NOMO-1 treated with DMSO at 0.1 percent for 48 hours (cell line): ENCODE data around the gene REG1A.

Experiments used
- DNase-seq: peaks from one replicate; lab custom pipeline; 2025; ENCODE audit not compliant: unreplicated experiment; lab: John Stamatoyannopoulos, UW

Gene REG1A

GRCh38 chr2:79124907-79125720 is 4.8 kb downstream of the REG1A start:
- DNase-seq, result no peak

DNA sequence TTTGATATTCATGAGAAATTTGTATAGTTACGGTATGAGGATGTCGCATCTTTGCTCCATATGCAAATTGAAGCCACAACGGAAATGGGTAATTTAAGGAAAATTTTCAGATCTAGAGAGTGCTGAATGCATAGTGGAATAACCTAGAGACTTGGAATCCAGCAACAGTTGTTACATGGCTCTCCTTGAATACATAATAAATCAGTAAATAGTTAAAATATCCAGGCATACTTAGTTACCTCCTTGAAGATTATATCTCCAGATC is 5.4 kb downstream of the REG1A start:
- DNase-seq, result no peak

DNA sequence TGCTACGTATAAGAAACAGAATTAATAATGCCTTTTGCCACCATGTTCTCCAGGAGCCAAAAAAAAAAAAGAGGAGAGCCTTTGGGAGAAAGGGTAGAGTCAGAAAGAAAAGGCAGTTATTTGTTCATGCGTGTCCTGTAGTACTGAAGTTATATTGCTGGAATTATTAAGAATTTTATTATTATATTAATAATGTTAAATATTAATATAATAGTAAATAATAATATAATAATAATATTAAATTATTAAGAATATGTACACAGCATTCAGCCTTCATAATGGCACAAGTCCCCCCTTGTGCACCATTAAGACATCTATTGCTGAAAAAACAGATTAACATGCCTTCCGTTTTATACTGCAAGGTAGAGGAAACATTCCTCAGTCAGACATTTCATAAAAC is 8.1 kb downstream of the REG1A start:
- no peak for DNase-seq

GRCh38 chr2:79129260-79129659 is 9.0 kb downstream of the REG1A start:
- no peak for DNase-seq

DNA sequence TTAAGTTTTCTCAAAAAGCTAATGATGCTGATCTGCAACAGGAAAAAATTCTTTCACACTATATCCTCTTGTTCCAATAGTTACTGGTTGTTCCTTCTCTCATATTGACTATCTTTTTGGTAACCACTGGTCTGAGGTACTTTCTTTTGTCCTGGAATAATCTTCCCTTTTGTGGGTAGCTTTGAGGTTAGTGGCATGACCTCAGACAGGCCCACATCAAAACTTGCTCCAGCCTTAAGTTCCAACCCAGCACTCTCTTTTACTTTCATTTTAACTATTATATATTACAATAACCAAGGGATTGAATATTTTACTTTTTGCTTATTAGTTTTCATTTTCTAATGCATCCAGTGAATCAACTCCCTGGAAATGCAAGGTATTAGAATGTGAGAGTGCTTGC is 9.5 kb downstream of the REG1A start:
- DNase-seq, result no peak

DNA sequence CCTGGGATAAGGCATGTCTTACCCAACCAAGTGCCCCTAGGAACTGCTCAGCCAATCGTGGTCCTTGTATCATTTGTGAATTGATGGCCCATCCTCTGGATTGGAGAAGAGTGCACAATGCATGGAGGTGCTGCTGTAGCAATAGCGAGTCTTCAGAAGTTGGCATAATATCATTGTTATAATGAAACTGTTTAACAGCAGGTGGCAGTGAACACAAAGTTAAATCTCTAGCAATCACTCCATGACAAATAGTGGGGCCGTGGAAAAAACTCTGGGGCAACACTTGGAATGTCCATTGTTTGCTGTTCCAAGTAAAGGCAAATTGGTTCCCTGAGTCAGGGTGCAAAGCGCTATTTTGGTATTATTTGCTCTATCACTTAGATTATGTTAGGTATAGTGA is 11.4 kb downstream of the REG1A start:
- DNase-seq, result no peak

GRCh38 chr2:79138385-79138784 is 18.1 kb downstream of the REG1A start:
- no peak for DNase-seq

GRCh38 chr2:79139423-79139822 is 19.1 kb downstream of the REG1A start:
- no peak for DNase-seq

DNA sequence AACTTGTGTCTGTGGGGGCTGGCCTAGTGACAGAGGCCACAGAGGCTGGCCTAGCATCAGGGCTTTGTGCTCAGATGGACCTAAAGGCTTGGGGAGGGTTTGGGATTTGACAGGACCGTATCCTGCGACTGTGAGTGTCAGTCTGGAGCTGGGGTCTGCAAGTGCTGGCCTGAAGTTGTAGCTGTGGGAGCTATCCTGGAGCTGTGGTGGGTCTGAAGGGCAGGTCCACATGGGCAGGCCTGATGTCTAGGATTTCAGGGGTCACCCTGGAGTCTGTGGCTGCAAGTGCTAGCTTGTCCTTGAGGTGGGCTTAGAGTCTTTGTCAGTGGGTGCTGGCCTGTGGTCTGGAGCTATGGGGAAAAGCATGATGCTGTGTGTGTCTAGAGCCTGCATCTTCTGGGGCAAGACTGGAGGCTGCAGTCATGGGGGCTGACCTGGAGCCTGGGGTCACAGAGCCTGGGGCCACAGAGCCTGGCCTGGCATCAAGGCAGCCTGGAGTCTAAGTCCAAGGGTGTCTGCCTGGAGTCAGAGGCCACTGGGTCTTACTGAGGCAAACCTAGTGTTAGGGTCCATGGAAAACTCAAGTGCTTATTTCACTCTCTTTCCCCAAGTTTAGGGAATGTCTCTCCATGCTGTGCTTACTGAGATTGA is 35.7 kb downstream of the REG1A start:
- no peak for DNase-seq

- DNase-seq, result no peak
Measured at GRCh38 chr2:79159030-79159429, 38.7 kb downstream of the REG1A start.

- DNase-seq, result no peak
Measured at GRCh38 chr2:79159653-79160052, 39.4 kb downstream of the REG1A start, which contains the start of gene REG3A. REG3A (minus strand) TSS chr2:79159753; CDS start chr2:79159405, 348 bp downstream.

DNA sequence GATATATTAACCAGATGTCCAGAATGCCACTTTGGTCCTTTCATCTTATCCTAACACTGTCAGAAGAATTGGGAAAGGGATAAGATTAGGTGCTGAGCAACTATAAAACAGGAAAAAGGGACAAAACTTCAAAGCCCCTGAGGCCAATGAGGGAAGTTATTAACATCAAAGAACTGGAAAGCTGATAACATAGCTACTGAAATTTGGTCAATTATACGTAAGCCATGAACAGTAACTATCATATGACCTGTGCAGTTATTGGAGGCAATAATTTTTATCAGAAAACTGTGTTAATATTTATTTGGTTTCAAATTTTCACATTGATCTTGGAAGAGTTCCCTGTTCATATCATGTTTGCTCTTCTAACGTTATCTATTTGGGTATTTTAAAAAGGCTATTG is 41.8 kb downstream of the REG1A start:
- no peak for DNase-seq

- no peak for DNase-seq
Measured at GRCh38 chr2:79162801-79163200, 42.5 kb downstream of the REG1A start.

- no peak for DNase-seq
Measured at GRCh38 chr2:79171348-79171958, 51.2 kb downstream of the REG1A start.
